NT2/D1 (cell line): ENCODE results near the gene FZR1.

Experiments
- DNase-seq: peaks from one replicate; pipeline ENCODE4 v3.0.0-alpha.2; 2011; ENCODE audit warnings: low read depth, low spot score
- H3K27me3 ChIP-seq: 2 replicates; pipeline ENCODE4 v1.6.0; 2011; ENCODE audit warnings: mild to moderate bottlenecking; ENCODE audit not compliant: insufficient read length, insufficient read depth
- H3K36me3 ChIP-seq: 2 replicates; pipeline ENCODE4 v1.6.1; 2011; ENCODE audit warnings: mild to moderate bottlenecking, low read length, mixed read lengths; ENCODE audit not compliant: insufficient read depth, insufficient read length
- H3K4me1 ChIP-seq: 2 replicates; pipeline ENCODE4 v1.5.1; 2011; ENCODE audit not compliant: insufficient read depth, insufficient read length
- H3K4me3 ChIP-seq: 2 replicates; pipeline ENCODE4 v1.5.1; 2011; ENCODE audit warnings: low read depth; ENCODE audit not compliant: insufficient read length
- H3K9ac ChIP-seq: 2 replicates; pipeline ENCODE4 v1.6.0; 2011; ENCODE audit warnings: low read depth; ENCODE audit not compliant: insufficient read length
- H3K9me3 ChIP-seq: 2 replicates; pipeline ENCODE4 v1.5.1; 2011; ENCODE audit warnings: mild to moderate bottlenecking, low read length; ENCODE audit not compliant: insufficient read depth
- SUZ12 ChIP-seq: IDR thresholded peaks from 2 replicates; pipeline ENCODE4 v1.6.1; 2011; ENCODE audit not compliant: insufficient read length, insufficient read depth; ENCODE audit errors: extremely low read depth
- YY1 ChIP-seq: IDR thresholded peaks from 2 replicates; pipeline ENCODE4 v1.6.1; 2011; ENCODE audit not compliant: insufficient read length, insufficient read depth
- ZNF274 ChIP-seq: IDR thresholded peaks from 2 replicates; pipeline ENCODE4 v1.6.1; 2011; ENCODE audit warnings: mild to moderate bottlenecking, low read depth, low read length

The FZR1 gene

GRCh38 chr19:3572855-3573161, 66.7 kb downstream of the FZR1 start, which contains the start of gene HMG20B:
Gene HMG20B, plus strand, starts transcription at chr19:3572944. Its CDS starts 366 bp downstream, at chr19:3573310.
- TF ChIP-seq YY1 = no peak
- Histone ChIP-seq H3K4me1 (peaks cover 17% of the 10 kb centered on the region), H3K9me3 (no peaks in the 10 kb centered on the region), H3K4me3 (peak within 1 kb of the TSS; percentile 95), H3K27me3 (no peaks in the 10 kb centered on the region), H3K9ac (peak within 1 kb of the TSS; percentile 95), H3K36me3 (peaks cover 24% of the 10 kb centered on the region)
- no peak for DNase-seq

- Histone ChIP-seq H3K9me3 (no peaks in the 10 kb centered on the region), H3K27me3 (no peaks in the 10 kb centered on the region), H3K9ac (peak overlapping the region; percentile 95), H3K4me1 (peaks cover 17% of the 10 kb centered on the region), H3K4me3 (peak overlapping the region; percentile 95), H3K36me3 (peaks cover 29% of the 10 kb centered on the region)
- TF ChIP-seq ZNF274 (no peak), SUZ12 (no peak), YY1 (no peak)
- DNase-seq = no peak
These were observed 67.2 kb downstream of the FZR1 start for GRCh38 chr19:3573162-3573857.

- H3K9me3 ChIP-seq = no peaks in the 10 kb centered on the region
- H3K4me1 ChIP-seq = peaks cover 17% of the 10 kb centered on the region
- peaks cover 34% of the 10 kb centered on the region for H3K36me3 ChIP-seq
- TF ChIP-seq ZNF274 (no peak), YY1 (peak; percentile 41)
- H3K4me3 ChIP-seq = peak overlapping the region; percentile 95
- H3K9ac ChIP-seq = peak overlapping the region; percentile 95
- DNase-seq = peak; percentile 97
- no peaks in the 10 kb centered on the region for H3K27me3 ChIP-seq
These were observed 67.9 kb downstream of the FZR1 start for GRCh38 chr19:3573858-3574637.

GRCh38 chr19:3575260-3575741, 69.2 kb downstream of the FZR1 start:
- no peak for DNase-seq
- TF ChIP-seq YY1 (no peak), ZNF274 (no peak), SUZ12 (no peak)

GRCh38 chr19:3575949-3576673, 70.0 kb downstream of the FZR1 start:
- peaks cover 36% of the 10 kb centered on the region for H3K36me3 ChIP-seq
- H3K4me3 ChIP-seq = no peak overlapping the region
- no peak for DNase-seq
- no peaks in the 10 kb centered on the region for H3K9me3 ChIP-seq
- H3K27me3 ChIP-seq = no peaks in the 10 kb centered on the region
- H3K4me1 ChIP-seq = peaks cover 17% of the 10 kb centered on the region
- peak overlapping the region; percentile 32 for H3K9ac ChIP-seq
- no peak for TF ChIP-seq YY1
- no peak for TF ChIP-seq SUZ12
- no peak for TF ChIP-seq ZNF274

More at GRCh38 chr19:3575260-3575741, 69.2 kb downstream of the FZR1 start:
- Histone ChIP-seq H3K9me3 (no peaks in the 10 kb centered on the region), H3K4me1 (peaks cover 17% of the 10 kb centered on the region), H3K9ac (peak overlapping the region; percentile 50), H3K27me3 (no peaks in the 10 kb centered on the region), H3K4me3 (no peak overlapping the region), H3K36me3 (peaks cover 36% of the 10 kb centered on the region)

- TF ChIP-seq YY1 = no peak
- TF ChIP-seq SUZ12 = no peak
- no peak for TF ChIP-seq ZNF274
- Histone ChIP-seq H3K4me3 (no peak overlapping the region), H3K27me3 (no peaks in the 10 kb centered on the region), H3K4me1 (peaks cover 17% of the 10 kb centered on the region), H3K36me3 (peaks cover 36% of the 10 kb centered on the region), H3K9ac (peak overlapping the region; percentile 32), H3K9me3 (no peaks in the 10 kb centered on the region)
- no peak for DNase-seq
These were observed 70.8 kb downstream of the FZR1 start for GRCh38 chr19:3576696-3577443.
